Measurements from ENCODE around the gene KRT26. TPM values are rescaled to one million over a fixed set of nuclear protein-coding genes. Genes with fewer than 3 reads are reported as not detected.
"Not testable (repeated sequence)": the region's sequence is repeated elsewhere in the genome, so short reads cannot be mapped to it uniquely, and the experiment has no call there.

KRT26 gene
- total and polyA plus RNA-seq, 2 of the 8 experiments (the other 6 are each of a cell fraction or from before 2014, with no cell fraction given): not detected

DNA sequence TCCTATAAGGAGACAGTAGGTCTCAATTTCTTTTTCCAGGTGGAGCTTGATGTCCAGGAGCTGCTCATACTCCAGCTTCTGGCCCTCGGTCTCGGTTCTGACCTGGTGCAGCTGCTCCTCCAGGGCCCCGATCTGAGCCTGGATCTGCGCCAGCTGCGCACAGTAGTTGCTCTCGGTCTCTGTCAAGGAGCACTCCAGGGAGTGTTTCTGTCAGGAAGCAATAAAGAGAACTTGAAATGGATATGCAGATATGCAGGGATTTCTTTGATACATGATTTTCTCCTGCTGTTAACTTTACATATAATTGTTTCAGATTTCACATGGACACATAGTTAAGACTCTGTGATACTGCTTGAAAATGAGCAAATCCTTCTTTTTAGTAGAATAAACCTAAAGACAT lies 21.6 kb downstream of the KRT26 start (continued):
- TF ChIP-seq SAP30 (IDR thresholded peaks at IDR 0.05; ENCODE audit: insufficient read depth, insufficient replicate concordance, low read length): no peak
- no peak for TF ChIP-seq EGR1 (IDR thresholded peaks at IDR 0.05; ENCODE audit: borderline replicate concordance, low read depth, low read length)
- no peak for TF ChIP-seq KDM4A (IDR thresholded peaks at IDR 0.05; ENCODE audit: low read depth, low read length, severe bottlenecking)
- no peak for TF ChIP-seq SP1 (IDR thresholded peaks at IDR 0.05; ENCODE audit: low read depth, low read length)

DNA sequence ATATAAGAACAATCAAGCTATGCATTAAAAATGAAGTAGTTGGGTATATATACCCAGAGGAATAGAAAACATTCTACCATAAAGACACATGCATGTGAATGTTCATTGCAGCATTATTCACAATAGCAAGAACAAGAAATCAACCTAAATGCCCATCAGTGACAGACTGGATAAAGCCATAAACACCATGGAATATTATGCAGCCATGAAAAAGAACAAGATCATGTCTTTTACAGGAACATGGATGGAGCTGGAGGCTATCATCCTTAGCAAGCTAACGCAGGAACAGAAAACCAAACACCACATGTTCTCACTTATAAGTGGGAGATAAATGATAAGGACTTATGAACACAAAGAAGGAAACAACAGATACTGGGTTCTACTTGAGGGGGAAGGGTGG lies 23.3 kb downstream of the KRT26 start:
- DNase-seq (ENCODE audit: low read depth in 1 of 2, low spot score in 2 of 2); H2BK20ac ChIP-seq (ENCODE audit: low read length); H3K23me2 ChIP-seq (ENCODE audit: low read depth, low read length); H3K9me3 ChIP-seq (ENCODE audit: insufficient read depth in 2 of 2, low read depth in 1 of 2, low read length in 1 of 2); H3K4me1 ChIP-seq (replicated peaks in 1 of 4; ENCODE audit: control insufficient read depth in 3 of 4, insufficient read depth in 4 of 4, low read length in 3 of 4); H2AK5ac ChIP-seq (ENCODE audit: low read depth, low read length); H3K14ac ChIP-seq (ENCODE audit: insufficient read length); H3K18ac ChIP-seq (ENCODE audit: extremely low read depth, low read length); H2BK5ac ChIP-seq (ENCODE audit: low read depth, low read length); H3K79me2 ChIP-seq (ENCODE audit: control insufficient read depth in 1 of 2, insufficient read depth in 2 of 2, low read length in 2 of 2); H3K27ac ChIP-seq (ENCODE audit: low read depth, low read length); H4K20me1 ChIP-seq (replicated peaks in 1 of 2; ENCODE audit: control insufficient read depth in 1 of 2, insufficient read depth in 2 of 2, low read length in 2 of 2); H2AFZ ChIP-seq (ENCODE audit: low read length); H4K8ac ChIP-seq (ENCODE audit: extremely low read depth, insufficient read depth, low read length); H3K79me1 ChIP-seq (ENCODE audit: low read depth, low read length); H2BK120ac ChIP-seq (replicated peaks; ENCODE audit: low read depth, low read length); H3K4ac ChIP-seq (replicated peaks; ENCODE audit: insufficient read length, low read depth, low read length); POLR2A ChIA-PET (ENCODE audit: partially characterized antibody); H2BK15ac ChIP-seq (ENCODE audit: low read length); H3K4me3 ChIP-seq (ENCODE audit: extremely low read depth in 1 of 4, insufficient read depth in 2 of 4, low read depth in 3 of 4, low read length in 4 of 4); H3K27me3 ChIP-seq (replicated peaks in 1 of 4; ENCODE audit: control insufficient read depth in 3 of 4, extremely low read depth in 1 of 4, insufficient read depth in 3 of 4, low read length in 3 of 4); H4K5ac ChIP-seq (ENCODE audit: insufficient read length, low read depth, low read length); H4K91ac ChIP-seq (replicated peaks; ENCODE audit: insufficient read length, low read length); H3K56ac ChIP-seq (replicated peaks; ENCODE audit: insufficient read length, low read depth, low read length); FAIRE-seq; H2BK12ac ChIP-seq (ENCODE audit: low read depth, low read length); H3K36me3 ChIP-seq (ENCODE audit: control insufficient read depth in 2 of 4, insufficient read depth in 4 of 4, low read length in 3 of 4); H3K23ac ChIP-seq (ENCODE audit: insufficient read length); CTCF ChIA-PET (ENCODE audit: partially characterized antibody); H3K4me2 ChIP-seq (ENCODE audit: insufficient read depth in 1 of 2, low read depth in 2 of 2, low read length in 2 of 2); H3K9ac ChIP-seq (replicated peaks in 1 of 4; ENCODE audit: extremely low read depth in 1 of 4, low read depth in 3 of 4, low read length in 3 of 4): not testable (repeated sequence)
- WGBS, 2 experiments (ENCODE audit: extremely low coverage in 1 of 2, insufficient coverage in 1 of 2, insufficient read length in 1 of 2, insufficient replicate concordance in 2 of 2, low coverage in 1 of 2, low lambda C conversion rate in 2 of 2, missing lambda C conversion rate in 1 of 2): 77% methylated on average over 1 of the region's 1 CpG; no CpG with 5 or more reads in 1 of the 2 experiments
